CD4-positive, alpha-beta T cell treated with Interleukin-6 at 100 ng/mL for 8 hours (primary cell): ENCODE measurements around the gene VTI1A.
"Not testable (repeated sequence)": the region's sequence is repeated elsewhere in the genome, so short reads cannot be mapped to it uniquely, and the experiment has no call there.

Experiments
- DNase-seq: peaks from one replicate; pipeline ENCODE4 v3.0.0-alpha.2; 2020; ENCODE audit warnings: mixed read lengths, low spot score

The VTI1A gene

GRCh38 chr10:112454910-112455779 is 8.1 kb downstream of the VTI1A start:
- DNase-seq: no peak

GRCh38 chr10:112456533-112456932 is 9.5 kb downstream of the VTI1A start:
- no peak for DNase-seq

- no peak for DNase-seq
These were observed 13.4 kb downstream of the VTI1A start for GRCh38 chr10:112460366-112460765.

GRCh38 chr10:112461029-112461887 is 14.2 kb downstream of the VTI1A start:
- no peak for DNase-seq

GRCh38 chr10:112464074-112464473 is 17.1 kb downstream of the VTI1A start:
- not testable (repeated sequence) for DNase-seq

- DNase-seq: no peak
These were observed 18.4 kb downstream of the VTI1A start for GRCh38 chr10:112465299-112465883.

GRCh38 chr10:112466802-112467201 is 19.8 kb downstream of the VTI1A start:
- DNase-seq: no peak

GRCh38 chr10:112467541-112468075 is 20.6 kb downstream of the VTI1A start:
- DNase-seq: no peak

GRCh38 chr10:112471878-112472487 is 25.0 kb downstream of the VTI1A start:
- peak; percentile 18 for DNase-seq

- DNase-seq: no peak
These were observed 28.7 kb downstream of the VTI1A start for GRCh38 chr10:112475575-112476218.

- no peak for DNase-seq
These were observed 34.6 kb downstream of the VTI1A start for GRCh38 chr10:112481602-112482001.

GRCh38 chr10:112484399-112484798 is 37.4 kb downstream of the VTI1A start:
- no peak for DNase-seq

- no peak for DNase-seq
These were observed 40.9 kb downstream of the VTI1A start for GRCh38 chr10:112487964-112488363.

- DNase-seq: no peak
These were observed 43.5 kb downstream of the VTI1A start for GRCh38 chr10:112490545-112490944.

GRCh38 chr10:112491144-112491543 is 44.1 kb downstream of the VTI1A start:
- no peak for DNase-seq

- DNase-seq: no peak
These were observed 45.7 kb downstream of the VTI1A start for GRCh38 chr10:112492736-112493135.

GRCh38 chr10:112497347-112497950 is 50.4 kb downstream of the VTI1A start:
- no peak for DNase-seq

GRCh38 chr10:112498806-112499205 is 51.8 kb downstream of the VTI1A start:
- DNase-seq: no peak

GRCh38 chr10:112499985-112500384 is 53.0 kb downstream of the VTI1A start:
- not testable (repeated sequence) for DNase-seq

GRCh38 chr10:112502536-112502935 is 55.5 kb downstream of the VTI1A start:
- DNase-seq: no peak

- no peak for DNase-seq
These were observed 56.6 kb downstream of the VTI1A start for GRCh38 chr10:112503643-112504042.
